Stimulated activated CD4-positive, alpha-beta T cell treated with anti-CD3 and anti-CD28 coated beads, Interleukin-15, amount 100 ng/mL, for 24 hours (primary cell): ENCODE results near the gene RTBDN.

ENCODE experiments used
- DNase-seq: peaks from one replicate; pipeline ENCODE4 v3.0.0-alpha.2; 2020

The RTBDN gene

DNA sequence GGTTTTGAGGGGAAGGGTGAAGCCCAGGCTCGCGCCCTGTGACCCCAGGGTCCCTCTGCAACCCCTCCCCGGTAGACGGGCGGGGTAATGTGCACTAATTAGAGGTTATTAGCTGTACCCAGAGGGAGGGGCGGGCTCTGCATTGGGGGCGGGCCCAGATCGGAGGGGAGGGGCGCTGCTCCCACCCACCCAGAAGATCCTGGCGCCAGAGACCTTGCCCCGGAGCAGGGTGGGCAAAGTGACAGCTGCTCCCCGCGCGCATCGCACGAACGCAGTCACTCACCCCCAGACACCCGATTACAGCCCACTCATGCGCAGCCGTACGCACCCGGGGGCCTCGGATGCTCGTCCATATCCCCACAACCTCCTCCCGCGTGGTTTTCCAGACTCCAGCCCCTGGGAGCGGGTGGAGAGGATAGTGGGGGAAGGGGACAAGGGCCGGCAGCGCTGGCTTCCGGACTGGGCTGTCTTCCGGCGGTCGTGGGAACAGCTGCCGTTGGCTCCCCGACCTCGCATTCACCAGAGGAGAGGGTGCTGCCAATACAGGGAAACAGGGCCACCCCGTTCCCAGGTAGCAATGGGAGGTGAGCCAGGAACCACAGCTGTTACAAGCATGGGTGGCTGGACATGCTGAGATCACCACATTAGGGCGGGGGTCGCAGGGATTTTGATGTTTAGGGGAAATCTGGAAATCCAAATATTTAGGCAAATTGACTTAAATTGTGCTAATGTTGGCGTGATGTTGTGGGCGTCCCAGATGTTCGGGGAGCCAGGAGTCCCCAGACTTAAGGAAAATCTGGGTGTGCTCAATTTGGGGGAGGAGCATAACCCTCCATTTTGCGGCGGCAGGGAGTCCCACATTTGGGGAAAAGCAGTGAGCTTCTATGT lies 56.1 kb downstream of the RTBDN start:
- DNase-seq: peak; percentile 62

DNA sequence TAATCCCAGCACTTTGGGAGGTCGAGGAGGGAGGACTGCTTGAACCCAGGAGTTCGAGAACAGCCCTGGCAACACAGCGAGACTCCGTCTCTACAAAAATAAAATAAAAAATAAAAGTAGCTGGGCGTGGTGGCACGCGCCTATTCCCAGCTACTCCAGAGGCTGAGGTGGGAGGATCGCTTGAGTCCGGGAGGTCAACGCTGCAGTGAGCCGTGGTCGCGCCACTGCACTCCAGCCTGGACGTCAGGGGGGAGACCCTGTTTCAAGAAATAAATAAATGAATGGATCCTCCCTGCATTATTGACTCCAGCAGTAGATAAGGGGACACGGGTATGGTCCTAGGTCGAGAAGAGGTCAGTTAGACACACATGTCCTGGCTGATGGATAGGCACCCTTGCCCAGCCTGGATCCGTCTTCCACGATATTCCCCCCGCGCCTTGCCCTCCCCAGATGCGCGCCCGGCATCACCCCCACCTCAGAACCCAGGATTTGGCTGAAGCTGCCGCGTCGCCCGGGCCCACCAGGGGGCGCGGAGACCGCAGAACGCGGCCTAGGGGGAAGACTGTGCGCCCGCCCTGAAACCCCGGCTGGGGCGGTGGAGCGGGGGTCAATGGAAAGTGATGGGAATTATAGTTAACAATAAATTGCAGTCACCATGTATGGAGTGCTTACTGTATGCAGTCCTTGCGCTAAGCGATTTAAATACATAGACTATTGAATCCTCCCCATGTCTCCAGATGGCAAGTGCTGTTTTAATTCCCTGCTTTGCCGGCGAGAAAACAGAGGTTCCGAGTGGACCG lies 57.0 kb downstream of the RTBDN start:
- peak; percentile 89 for DNase-seq
